Measurements from ENCODE around the gene RSKR.

DNA sequence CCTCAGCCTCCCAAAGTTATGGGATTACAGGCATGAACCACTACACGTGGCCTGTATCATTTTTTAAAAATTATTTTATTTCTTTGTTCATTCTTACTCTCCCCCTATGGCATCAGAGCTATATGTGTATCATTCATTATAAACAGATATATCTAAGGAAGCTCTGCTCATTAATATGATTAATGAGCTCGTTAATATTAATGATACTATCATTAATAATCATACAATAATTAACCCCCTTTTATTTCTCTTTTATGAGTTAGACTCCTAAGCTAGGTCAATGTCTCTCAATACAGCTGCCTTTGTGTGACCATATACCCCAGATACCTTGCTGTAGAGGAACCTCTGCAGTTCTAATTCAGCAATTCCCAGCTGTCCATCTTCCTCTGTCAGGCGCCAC is 4.5 kb upstream of the RSKR start:
- TF ChIP-seq, protein P1, sequence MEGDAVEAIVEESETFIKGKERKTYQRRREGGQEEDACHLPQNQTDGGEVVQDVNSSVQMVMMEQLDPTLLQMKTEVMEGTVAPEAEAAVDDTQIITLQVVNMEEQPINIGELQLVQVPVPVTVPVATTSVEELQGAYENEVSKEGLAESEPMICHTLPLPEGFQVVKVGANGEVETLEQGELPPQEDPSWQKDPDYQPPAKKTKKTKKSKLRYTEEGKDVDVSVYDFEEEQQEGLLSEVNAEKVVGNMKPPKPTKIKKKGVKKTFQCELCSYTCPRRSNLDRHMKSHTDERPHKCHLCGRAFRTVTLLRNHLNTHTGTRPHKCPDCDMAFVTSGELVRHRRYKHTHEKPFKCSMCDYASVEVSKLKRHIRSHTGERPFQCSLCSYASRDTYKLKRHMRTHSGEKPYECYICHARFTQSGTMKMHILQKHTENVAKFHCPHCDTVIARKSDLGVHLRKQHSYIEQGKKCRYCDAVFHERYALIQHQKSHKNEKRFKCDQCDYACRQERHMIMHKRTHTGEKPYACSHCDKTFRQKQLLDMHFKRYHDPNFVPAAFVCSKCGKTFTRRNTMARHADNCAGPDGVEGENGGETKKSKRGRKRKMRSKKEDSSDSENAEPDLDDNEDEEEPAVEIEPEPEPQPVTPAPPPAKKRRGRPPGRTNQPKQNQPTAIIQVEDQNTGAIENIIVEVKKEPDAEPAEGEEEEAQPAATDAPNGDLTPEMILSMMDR (IDR thresholded peaks at IDR 0.05; ENCODE audit: insufficient read depth, low read length, poor library complexity, severe bottlenecking) = no peak
- no peak for TF ChIP-seq EZH2phosphoT487 (conservative IDR thresholded peaks at IDR 0.05; ENCODE audit: low read length)
